Osteoblast (primary cell): ENCODE measurements around the gene DPP4. TPM values are rescaled to one million over a fixed set of nuclear protein-coding genes. Genes with fewer than 3 reads are reported as not detected.

Experiments
- DNase-seq: peaks from one replicate; pipeline ENCODE4 v3.0.0; 2011; ENCODE audit warnings: low spot score, mixed read lengths; ENCODE audit not compliant: insufficient read length; ENCODE audit errors: missing footprints
- H2AFZ ChIP-seq: 2 replicates; pipeline ENCODE4 v1.6.0; 2011; ENCODE audit warnings: mild to moderate bottlenecking, low read length
- H3K27ac ChIP-seq: 2 replicates; pipeline ENCODE4 v1.5.1; 2011; ENCODE audit warnings: mild to moderate bottlenecking, low read depth, low read length, moderate library complexity
- H3K27me3 ChIP-seq: 2 replicates; pipeline ENCODE4 v1.6.0; 2012; ENCODE audit warnings: mild to moderate bottlenecking, control low read depth, inconsistent platforms, low read length, moderate library complexity; ENCODE audit not compliant: insufficient read depth
- H3K36me3 ChIP-seq: 2 replicates; pipeline ENCODE4 v1.5.1; 2011; ENCODE audit warnings: mild to moderate bottlenecking, low read length, control low read depth, moderate library complexity; ENCODE audit not compliant: insufficient read depth
- H3K4me1 ChIP-seq: 2 replicates; pipeline ENCODE4 v1.5.1; 2011; ENCODE audit warnings: mild to moderate bottlenecking, low read length, control low read depth, moderate library complexity; ENCODE audit not compliant: insufficient read depth
- H3K4me2 ChIP-seq: 2 replicates; pipeline ENCODE4 v1.6.0; 2011; ENCODE audit warnings: mild to moderate bottlenecking, low read length; ENCODE audit not compliant: insufficient read depth
- H3K4me3 ChIP-seq: fragments of 200-600 bp; sonication (generic); 3 replicates; pipeline ENCODE4 v1.5.1; 2012; ENCODE audit warnings: mild to moderate bottlenecking, low read length, inconsistent platforms; ENCODE audit not compliant: insufficient read depth
- H3K79me2 ChIP-seq: 2 replicates; pipeline ENCODE4 v1.6.0; 2012; ENCODE audit warnings: mild to moderate bottlenecking, low read length, control low read depth, inconsistent platforms; ENCODE audit not compliant: insufficient read depth
- H3K9me3 ChIP-seq: 2 replicates; pipeline ENCODE4 v1.5.1; 2011; ENCODE audit warnings: low read depth, low read length, control low read depth
- H4K20me1 ChIP-seq: 2 replicates; pipeline ENCODE4 v1.6.0; 2012; ENCODE audit warnings: mild to moderate bottlenecking, low read length, control low read depth; ENCODE audit not compliant: insufficient read depth
- CTCF ChIP-seq: IDR thresholded peaks from 2 replicates; pipeline ENCODE4 v1.5.1; 2011; ENCODE audit warnings: mild to moderate bottlenecking, low read depth, low read length, moderate library complexity; ENCODE audit errors: extremely low read depth
- total RNA-seq: library from RNA; depleted of rRNA; stranded (reverse); fragments of >200 nt; gene quantifications from 2 replicates; pipeline ENCODE4 v1.2.3, GENCODE V29; 2012

DPP4 gene
- total RNA-seq, 1 donor, result 192 TPM

- Histone ChIP-seq H4K20me1 (no peaks in the 10 kb centered on the region), H3K27ac (no peak overlapping the region), H3K79me2 (no peaks in the 10 kb centered on the region), H3K4me1 (no peaks in the 10 kb centered on the region), H3K4me3 (no peak overlapping the region), H2AFZ (no peak overlapping the region), H3K27me3 (peaks cover 6% of the 10 kb centered on the region), H3K36me3 (peaks cover 8% of the 10 kb centered on the region), H3K9me3 (no peaks in the 10 kb centered on the region), H3K4me2 (no peak overlapping the region)
- TF ChIP-seq CTCF, result no peak
- DNase-seq, result no peak
Observed at GRCh38 chr2:162013514-162014475, 60.2 kb downstream of the DPP4 start.

- no peak for DNase-seq
- no peak overlapping the region for H3K4me3 ChIP-seq
- no peaks in the 10 kb centered on the region for H4K20me1 ChIP-seq
- H3K4me2 ChIP-seq, result no peak overlapping the region
- peaks cover 6% of the 10 kb centered on the region for H3K27me3 ChIP-seq
- no peak overlapping the region for H2AFZ ChIP-seq
- no peaks in the 10 kb centered on the region for H3K9me3 ChIP-seq
- no peaks in the 10 kb centered on the region for H3K79me2 ChIP-seq
- peaks cover 6% of the 10 kb centered on the region for H3K4me1 ChIP-seq
- no peak overlapping the region for H3K27ac ChIP-seq
- no peak for TF ChIP-seq CTCF
- peaks cover 3% of the 10 kb centered on the region for H3K36me3 ChIP-seq
Observed at GRCh38 chr2:162012565-162013058, 61.4 kb downstream of the DPP4 start.

- Histone ChIP-seq H3K79me2 (no peaks in the 10 kb centered on the region), H3K4me3 (no peak overlapping the region), H3K36me3 (peaks cover 3% of the 10 kb centered on the region), H3K27ac (no peak overlapping the region), H4K20me1 (no peaks in the 10 kb centered on the region), H2AFZ (no peak overlapping the region), H3K4me1 (peaks cover 6% of the 10 kb centered on the region), H3K27me3 (peaks cover 6% of the 10 kb centered on the region), H3K9me3 (no peaks in the 10 kb centered on the region), H3K4me2 (no peak overlapping the region)
- no peak for TF ChIP-seq CTCF
- DNase-seq, result no peak
Observed at GRCh38 chr2:162011706-162012564, 62.1 kb downstream of the DPP4 start.
